HepG2 (cell line): Measurements from ENCODE around the gene FUT6. TPM values are rescaled to one million over a fixed set of nuclear protein-coding genes. Genes with fewer than 3 reads are reported as not detected.

Experiments used
- ATM ChIP-seq: fragments of 450-650 bp; IDR thresholded peaks from 2 replicates; pipeline ENCODE4 v1.7.1; 2017; ENCODE audit warnings: mild to moderate bottlenecking, borderline replicate concordance
- BRCA1 ChIP-seq: sonication (generic); formaldehyde crosslinking; IDR thresholded peaks from 2 replicates; pipeline ENCODE4 v1.4.0; 2020; ENCODE audit warnings: missing genetic modification reagents
- FOSL2 ChIP-seq: sonication (generic); formaldehyde crosslinking; IDR thresholded peaks from 2 replicates; pipeline ENCODE4 v1.4.0; 2020; ENCODE audit warnings: missing genetic modification reagents
- GABPB1 ChIP-seq: IDR thresholded peaks from 2 replicates; pipeline ENCODE4 v1.6.1; 2016; ENCODE audit warnings: mild to moderate bottlenecking, missing genetic modification reagents, moderate library complexity, missing compliant biosample characterization
- HNF1B ChIP-seq: sonication (generic); formaldehyde crosslinking; IDR thresholded peaks from 2 replicates; pipeline ENCODE4 v1.5.1; 2020; ENCODE audit warnings: mild to moderate bottlenecking, moderate library complexity, missing genetic modification reagents
- NR2C2 ChIP-seq: sonication (generic); formaldehyde crosslinking; IDR thresholded peaks from 2 replicates; pipeline ENCODE4 v1.4.0; 2020; ENCODE audit warnings: missing genetic modification reagents, mild to moderate bottlenecking, moderate library complexity, borderline replicate concordance
- PAF1 ChIP-seq: IDR thresholded peaks from 2 replicates; pipeline ENCODE4 v1.6.1; 2016; ENCODE audit warnings: missing genetic modification reagents, missing compliant biosample characterization
- RORA ChIP-seq: sonication (generic); formaldehyde crosslinking; IDR thresholded peaks from 2 replicates; pipeline ENCODE4 v1.5.0; 2020; ENCODE audit warnings: mild to moderate bottlenecking, missing genetic modification reagents, moderate library complexity
- RXRB ChIP-seq: IDR thresholded peaks from 2 replicates; pipeline ENCODE4 v1.6.1; 2016; ENCODE audit warnings: borderline replicate concordance, missing genetic modification reagents, missing compliant biosample characterization
- SP2 ChIP-seq: sonication (generic); formaldehyde crosslinking; IDR thresholded peaks from 2 replicates; pipeline ENCODE4 v1.5.1; 2020; ENCODE audit warnings: mild to moderate bottlenecking, missing genetic modification reagents
- TARDBP ChIP-seq: sonication (generic); formaldehyde crosslinking; IDR thresholded peaks from 2 replicates; pipeline ENCODE4 v1.8.0; 2022; ENCODE audit warnings: mild to moderate bottlenecking, missing genetic modification reagents
- TBX2 ChIP-seq: sonication (generic); formaldehyde crosslinking; IDR thresholded peaks from 2 replicates; pipeline ENCODE4 v1.5.0; 2020; ENCODE audit warnings: missing genetic modification reagents, mild to moderate bottlenecking, borderline replicate concordance
- TOPORS ChIP-seq: sonication (generic); formaldehyde crosslinking; IDR thresholded peaks from 2 replicates; pipeline ENCODE4 v1.8.0; 2023; ENCODE audit warnings: mild to moderate bottlenecking, missing genetic modification reagents
- U2AF1 ChIP-seq: fragments of 200-400 bp; formaldehyde crosslinking; optimal IDR thresholded peaks from 2 replicates; pipeline ENCODE3; 2017; ENCODE audit warnings: mild to moderate bottlenecking, low read depth, low read length
- ZBTB33 ChIP-seq: sonication (generic); formaldehyde crosslinking; IDR thresholded peaks from 2 replicates; pipeline ENCODE4 v1.4.0; 2020; ENCODE audit warnings: missing genetic modification reagents
- ZC3H13 ChIP-seq: sonication (generic); formaldehyde crosslinking; IDR thresholded peaks from 2 replicates; pipeline ENCODE4 v1.8.1; 2023; ENCODE audit warnings: mild to moderate bottlenecking, missing genetic modification reagents, moderate library complexity
- ZFAT ChIP-seq: sonication (generic); formaldehyde crosslinking; conservative IDR thresholded peaks from 2 replicates; pipeline ENCODE4 v1.8.1; 2023; ENCODE audit warnings: missing genetic modification reagents, inconsistent platforms
- ZHX1 ChIP-seq: sonication (generic); formaldehyde crosslinking; IDR thresholded peaks from 2 replicates; pipeline ENCODE4 v1.8.1; 2022; ENCODE audit warnings: low read depth, mild to moderate bottlenecking, missing genetic modification reagents
- ZMYM4 ChIP-seq: sonication (generic); formaldehyde crosslinking; IDR thresholded peaks from 2 replicates; pipeline ENCODE4 v1.8.1; 2023; ENCODE audit warnings: mild to moderate bottlenecking, missing genetic modification reagents
- ZNF3 ChIP-seq: IDR thresholded peaks from 2 replicates; pipeline ENCODE4 v1.7.0; 2017; ENCODE audit warnings: inconsistent platforms
- ZNF333 ChIP-seq: sonication (generic); formaldehyde crosslinking; IDR thresholded peaks from 2 replicates; pipeline ENCODE4 v1.4.0; 2020; ENCODE audit warnings: mild to moderate bottlenecking, missing genetic modification reagents, borderline replicate concordance
- ZNF335 ChIP-seq: sonication (generic); formaldehyde crosslinking; IDR thresholded peaks from 2 replicates; pipeline ENCODE4 v1.4.0; 2020; ENCODE audit warnings: missing genetic modification reagents
- ZNF350 ChIP-seq: sonication (generic); formaldehyde crosslinking; IDR thresholded peaks from 2 replicates; pipeline ENCODE4 v1.4.0; 2020; ENCODE audit warnings: mild to moderate bottlenecking, low read depth, missing genetic modification reagents, borderline replicate concordance
- ZNF7 ChIP-seq: IDR thresholded peaks from 2 replicates; pipeline ENCODE4 v1.6.1; 2016; ENCODE audit warnings: missing biosample characterization, missing genetic modification reagents
- polyA plus RNA-seq, 8 experiments: library from polyadenylated mRNA; depleted of rRNA in 3 of 8; stranded (reverse) in 7 of 8; unstranded in 1 of 8; fragments of >200 nt; fragmentation: Illumina TruSeq in 4 of 8; extraction: Trizol in 4 of 8; gene quantifications; 2 replicates each; pipeline versions ENCODE4 v1.2.1 to v1.2.3, GENCODE V29; 2011 to 2016; ENCODE audit warnings: low read depth in 4 of 8, missing spikeins in 1 of 8, mixed read lengths in 1 of 8; ENCODE audit not compliant: insufficient read depth in 1 of 8
- total RNA-seq, 5 experiments: library from RNA; depleted of rRNA; stranded (reverse); fragments of >200 nt; fragmentation: Illumina TruSeq; extraction: Trizol; gene quantifications; 2 replicates each; pipeline ENCODE4 v1.2.3, GENCODE V29; 2016; ENCODE audit warnings: low read depth in 1 of 5

FUT6 gene
- total and polyA plus RNA-seq, 2 of the 13 experiments (the other 11 are each of a cell fraction or from before 2014, with no cell fraction given) = 8.2 to 27.7 TPM

GRCh38 chr19:5790559-5791520 is 48.7 kb downstream of the FUT6 start, which contains the start of gene DUS3L (continued):
- TF ChIP-seq ZNF335 (CRISPR knock-in tag) (peak; percentile 60; the same call in 1 of the 2 replicates), ATM (no peak), GABPB1 (CRISPR knock-in tag) (peak; percentile 97), TOPORS (CRISPR knock-in tag) (peak; percentile 70; the same call in 1 of the 2 replicates), SP2 (no peak), ZMYM4 (CRISPR knock-in tag) (peak; percentile 87), NR2C2 (CRISPR knock-in tag) (peak; percentile 99), RXRB (CRISPR knock-in tag) (peak; percentile 40), PAF1 (CRISPR knock-in tag) (no peak), FOSL2 (CRISPR knock-in tag) (peak; percentile 31; the same call in 1 of the 2 replicates), ZNF333 (CRISPR knock-in tag) (peak; percentile 91; the same call in 1 of the 2 replicates), ZNF7 (CRISPR knock-in tag) (no peak), ZHX1 (CRISPR knock-in tag) (peak; percentile 99), HNF1B (CRISPR knock-in tag) (peak; percentile 60; the same call in 1 of the 2 replicates), TARDBP (peak; percentile 95), U2AF1 (no peak), ZNF350 (CRISPR knock-in tag) (peak; percentile 94), ZBTB33 (CRISPR knock-in tag) (peak; percentile 80), ZNF3 (CRISPR knock-in tag) (no peak), RORA (CRISPR knock-in tag) (no peak), TBX2 (CRISPR knock-in tag) (peak; percentile 90), BRCA1 (CRISPR knock-in tag) (no peak), ZFAT (CRISPR knock-in tag) (no peak), ZC3H13 (CRISPR knock-in tag) (0 out of 2 replicates have a peak, but pooled peaks have one; percentile 68)
